Coronary artery (tissue), 2 donors: ENCODE measurements around the gene RAMP3.
"Not testable (repeated sequence)": the region's sequence is repeated elsewhere in the genome, so short reads cannot be mapped to it uniquely, and the experiment has no call there.

ENCODE experiments used
- DNase-seq: peaks from one replicate; pipeline ENCODE4 v3.0.0-alpha.2; 2017; ENCODE audit warnings: low spot score
- H3K27ac ChIP-seq, 2 donors: fragments of 200-600 bp; sonication (generic); one replicate each; pipeline ENCODE4 v1.5.1; 2016 to 2019
- H3K4me3 ChIP-seq: fragments of 200-600 bp; sonication (generic); 2 replicates; pipeline ENCODE4 v1.5.1; 2016; ENCODE audit warnings: mild to moderate bottlenecking, moderate library complexity
- TF ChIP-seq, protein P1 (sequence below): fragments of 200-600 bp; sonication (generic); IDR thresholded peaks from one replicate; pipeline ENCODE4 v1.5.1; 2019; ENCODE audit warnings: antibody characterized with exemption

RAMP3 gene

GRCh38 chr7:45203036-45203435 is 45.4 kb downstream of the RAMP3 start:
- TF ChIP-seq, protein P1, sequence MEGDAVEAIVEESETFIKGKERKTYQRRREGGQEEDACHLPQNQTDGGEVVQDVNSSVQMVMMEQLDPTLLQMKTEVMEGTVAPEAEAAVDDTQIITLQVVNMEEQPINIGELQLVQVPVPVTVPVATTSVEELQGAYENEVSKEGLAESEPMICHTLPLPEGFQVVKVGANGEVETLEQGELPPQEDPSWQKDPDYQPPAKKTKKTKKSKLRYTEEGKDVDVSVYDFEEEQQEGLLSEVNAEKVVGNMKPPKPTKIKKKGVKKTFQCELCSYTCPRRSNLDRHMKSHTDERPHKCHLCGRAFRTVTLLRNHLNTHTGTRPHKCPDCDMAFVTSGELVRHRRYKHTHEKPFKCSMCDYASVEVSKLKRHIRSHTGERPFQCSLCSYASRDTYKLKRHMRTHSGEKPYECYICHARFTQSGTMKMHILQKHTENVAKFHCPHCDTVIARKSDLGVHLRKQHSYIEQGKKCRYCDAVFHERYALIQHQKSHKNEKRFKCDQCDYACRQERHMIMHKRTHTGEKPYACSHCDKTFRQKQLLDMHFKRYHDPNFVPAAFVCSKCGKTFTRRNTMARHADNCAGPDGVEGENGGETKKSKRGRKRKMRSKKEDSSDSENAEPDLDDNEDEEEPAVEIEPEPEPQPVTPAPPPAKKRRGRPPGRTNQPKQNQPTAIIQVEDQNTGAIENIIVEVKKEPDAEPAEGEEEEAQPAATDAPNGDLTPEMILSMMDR = no peak
- DNase-seq = no peak

GRCh38 chr7:45203459-45203858 is 45.9 kb downstream of the RAMP3 start:
- DNase-seq = no peak
- no peak overlapping the region for H3K4me3 ChIP-seq
- TF ChIP-seq, protein P1 = no peak
- peak overlapping the region in 1 of 2 donors; percentile 54 for H3K27ac ChIP-seq

More at GRCh38 chr7:45203036-45203435, 45.4 kb downstream of the RAMP3 start:
- H3K27ac ChIP-seq = peak overlapping the region in 1 of 2 donors; percentile 54
- no peak overlapping the region for H3K4me3 ChIP-seq

DNA sequence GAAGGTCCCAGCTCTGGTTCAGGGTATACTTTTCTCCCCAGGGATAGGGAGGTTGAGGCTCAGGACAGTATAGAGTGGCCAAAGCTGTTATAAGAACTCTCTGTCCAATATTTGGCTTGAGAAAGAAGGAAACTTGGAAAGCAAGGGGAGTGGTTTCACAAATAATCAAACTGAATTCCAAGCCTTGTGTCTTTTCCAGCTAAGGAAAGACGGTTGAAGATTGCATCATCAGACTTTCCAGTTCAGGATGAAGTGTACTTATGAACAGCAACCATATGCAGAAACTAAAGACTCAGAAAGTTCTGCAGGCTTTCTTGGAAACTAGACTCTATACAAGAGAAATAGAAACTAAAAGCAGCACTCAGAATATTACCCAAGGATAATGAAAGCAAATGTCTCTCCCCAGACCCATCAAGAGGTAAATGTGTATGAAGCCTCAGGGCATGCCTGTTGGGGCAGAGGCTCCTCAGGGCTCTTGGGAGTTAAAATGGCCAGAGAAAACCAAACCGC is 46.4 kb downstream of the RAMP3 start:
- Histone ChIP-seq H3K4me3 (peak overlapping the region; percentile 29), H3K27ac (peak overlapping the region in 1 of 2 donors; percentile 54)
- peak; percentile 31 for DNase-seq
- TF ChIP-seq, protein P1 = no peak

- H3K4me3 ChIP-seq, DNase-seq, H3K27ac ChIP-seq: not testable (repeated sequence)
These were observed 48.7 kb downstream of the RAMP3 start for GRCh38 chr7:45206266-45206665.

GRCh38 chr7:45209909-45210308 is 52.3 kb downstream of the RAMP3 start:
- not testable (repeated sequence) for H3K27ac ChIP-seq, H3K4me3 ChIP-seq, DNase-seq

DNA sequence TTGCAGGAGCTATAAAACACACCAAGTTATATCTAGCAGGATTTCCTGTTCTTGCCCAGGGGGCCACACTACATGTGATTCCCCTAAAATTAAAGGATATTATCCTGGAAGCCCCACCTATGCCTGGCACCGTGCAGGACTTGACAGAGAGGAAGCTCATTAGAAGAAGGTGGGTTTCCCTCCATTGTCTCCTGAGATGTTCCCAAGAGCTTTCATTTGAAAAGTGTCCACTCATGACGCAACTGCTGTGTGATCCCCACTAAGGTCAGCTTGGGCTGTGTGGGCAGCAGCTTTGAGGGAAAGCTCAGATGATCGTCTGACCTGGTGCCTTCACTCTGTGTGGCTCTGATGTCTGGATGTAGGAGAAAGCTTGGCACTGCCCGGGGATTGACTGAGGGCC is 53.5 kb downstream of the RAMP3 start:
- peak overlapping the region in 1 of 2 donors; percentile 22 for H3K27ac ChIP-seq
- no peak overlapping the region for H3K4me3 ChIP-seq
- TF ChIP-seq, protein P1 = no peak
- DNase-seq = no peak

GRCh38 chr7:45211958-45212357 is 54.4 kb downstream of the RAMP3 start:
- DNase-seq = no peak
- Histone ChIP-seq H3K4me3 (no peak overlapping the region), H3K27ac (no peak overlapping the region)
- TF ChIP-seq, protein P1 = no peak

- Histone ChIP-seq H3K27ac (no peak overlapping the region), H3K4me3 (no peak overlapping the region)
- TF ChIP-seq, protein P1 = no peak
- DNase-seq = no peak
These were observed 55.0 kb downstream of the RAMP3 start for GRCh38 chr7:45212606-45213005.
